RWPE2 (cell line): Measurements from ENCODE around the gene JTB.

Experiments
- ATAC-seq: fragments of 200-7000 bp; cut with Tn5 transposase; 3 replicates; pipeline ENCODE4 v1.9.1; 2021; ENCODE audit warnings: low read depth
- DNase-seq: peaks from one replicate; pipeline ENCODE4 v3.0.0-alpha.2; 2020; ENCODE audit warnings: low spot score
- H3K27ac ChIP-seq: fragments of 450-650 bp; 2 replicates; pipeline ENCODE4 v1.5.1; 2017; ENCODE audit warnings: mild to moderate bottlenecking; ENCODE audit not compliant: poor library complexity, severe bottlenecking
- H3K27me3 ChIP-seq: fragments of 250-450 bp; sonication (Bioruptor Pico); 2 replicates; pipeline ENCODE4 v1.5.1; 2021; ENCODE audit warnings: mild to moderate bottlenecking, moderate library complexity; ENCODE audit not compliant: insufficient read depth, poor library complexity, severe bottlenecking
- H3K36me3 ChIP-seq: fragments of 250-450 bp; sonication (Bioruptor Pico); 2 replicates; pipeline ENCODE4 v1.5.1; 2020; ENCODE audit warnings: low read depth, mild to moderate bottlenecking, moderate library complexity
- H3K4me1 ChIP-seq: fragments of 250-450 bp; sonication (Bioruptor Pico); 2 replicates; pipeline ENCODE4 v1.5.1; 2021; ENCODE audit warnings: mild to moderate bottlenecking, moderate library complexity; ENCODE audit not compliant: insufficient read depth, poor library complexity, severe bottlenecking
- H3K4me3 ChIP-seq: fragments of 250-450 bp; sonication (Bioruptor Pico); 2 replicates; pipeline ENCODE4 v1.5.1; 2021; ENCODE audit warnings: mild to moderate bottlenecking, moderate library complexity; ENCODE audit not compliant: severe bottlenecking
- H3K9me3 ChIP-seq: fragments of 250-450 bp; sonication (Bioruptor Pico); 2 replicates; pipeline ENCODE4 v1.5.1; 2021; ENCODE audit warnings: mild to moderate bottlenecking, moderate library complexity; ENCODE audit not compliant: severe bottlenecking
- TF ChIP-seq, protein P1 (sequence below): fragments of 450-650 bp; IDR thresholded peaks from one replicate; pipeline ENCODE4 v1.5.1; 2017; ENCODE audit warnings: mild to moderate bottlenecking, moderate library complexity; ENCODE audit not compliant: poor library complexity, severe bottlenecking

Gene JTB

DNA sequence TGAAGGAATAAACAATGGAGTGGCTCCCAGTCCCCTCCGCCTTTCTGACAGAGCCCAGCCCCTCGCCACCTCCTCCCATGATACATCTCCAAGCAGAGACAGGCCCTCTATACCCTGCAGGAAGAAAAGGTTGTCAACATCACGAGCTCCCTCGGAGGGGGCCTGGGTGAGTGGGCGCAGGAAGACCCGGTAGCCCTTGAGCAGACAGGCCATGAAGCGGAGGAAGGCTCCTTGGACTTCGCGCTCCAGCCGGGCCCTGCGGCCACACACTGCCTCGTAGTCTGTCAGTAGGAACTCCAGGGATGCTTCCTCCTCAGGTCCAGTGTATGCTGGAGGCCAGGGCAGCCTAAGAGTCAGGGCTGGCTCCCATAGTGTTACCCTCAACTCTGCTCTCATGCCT, 38.0 kb downstream of the JTB start:
- Histone ChIP-seq H3K36me3 (peaks cover 83% of the 10 kb centered on the region), H3K4me3 (no peak overlapping the region), H3K4me1 (no peaks in the 10 kb centered on the region), H3K27ac (no peak overlapping the region), H3K27me3 (no peaks in the 10 kb centered on the region), H3K9me3 (no peaks in the 10 kb centered on the region)
- DNase-seq (no peak), ATAC-seq (no peak)
- TF ChIP-seq, protein P1, sequence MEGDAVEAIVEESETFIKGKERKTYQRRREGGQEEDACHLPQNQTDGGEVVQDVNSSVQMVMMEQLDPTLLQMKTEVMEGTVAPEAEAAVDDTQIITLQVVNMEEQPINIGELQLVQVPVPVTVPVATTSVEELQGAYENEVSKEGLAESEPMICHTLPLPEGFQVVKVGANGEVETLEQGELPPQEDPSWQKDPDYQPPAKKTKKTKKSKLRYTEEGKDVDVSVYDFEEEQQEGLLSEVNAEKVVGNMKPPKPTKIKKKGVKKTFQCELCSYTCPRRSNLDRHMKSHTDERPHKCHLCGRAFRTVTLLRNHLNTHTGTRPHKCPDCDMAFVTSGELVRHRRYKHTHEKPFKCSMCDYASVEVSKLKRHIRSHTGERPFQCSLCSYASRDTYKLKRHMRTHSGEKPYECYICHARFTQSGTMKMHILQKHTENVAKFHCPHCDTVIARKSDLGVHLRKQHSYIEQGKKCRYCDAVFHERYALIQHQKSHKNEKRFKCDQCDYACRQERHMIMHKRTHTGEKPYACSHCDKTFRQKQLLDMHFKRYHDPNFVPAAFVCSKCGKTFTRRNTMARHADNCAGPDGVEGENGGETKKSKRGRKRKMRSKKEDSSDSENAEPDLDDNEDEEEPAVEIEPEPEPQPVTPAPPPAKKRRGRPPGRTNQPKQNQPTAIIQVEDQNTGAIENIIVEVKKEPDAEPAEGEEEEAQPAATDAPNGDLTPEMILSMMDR = no peak

DNA sequence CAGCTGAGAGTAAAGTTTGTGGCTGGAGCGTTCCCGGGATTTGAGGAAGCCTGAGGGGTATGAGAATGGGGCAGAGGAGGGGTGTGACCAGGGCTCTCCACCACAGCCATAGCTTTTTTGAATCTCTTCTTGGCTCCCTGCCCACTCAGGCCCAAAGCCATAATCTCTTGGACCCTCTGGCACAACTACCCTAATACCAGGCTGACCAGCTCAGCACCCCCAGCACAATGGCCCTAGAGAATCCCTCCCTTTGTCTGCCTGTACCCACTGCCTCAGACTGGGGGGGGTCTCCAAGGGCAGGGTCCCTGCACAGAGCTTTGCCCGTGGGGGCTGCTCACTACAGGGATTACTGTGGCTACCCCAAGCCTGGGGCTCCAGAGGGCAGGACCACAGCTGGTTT, 38.5 kb downstream of the JTB start:
- Histone ChIP-seq H3K4me1 (no peaks in the 10 kb centered on the region), H3K27ac (no peak overlapping the region), H3K4me3 (no peak overlapping the region), H3K27me3 (no peaks in the 10 kb centered on the region), H3K9me3 (no peaks in the 10 kb centered on the region), H3K36me3 (peaks cover 86% of the 10 kb centered on the region)
- no peak for DNase-seq
- TF ChIP-seq, protein P1 = no peak
- no peak for ATAC-seq

- no peak for DNase-seq
- TF ChIP-seq, protein P1 = no peak
- H3K27me3 ChIP-seq = no peaks in the 10 kb centered on the region
- no peak overlapping the region for H3K4me3 ChIP-seq
- no peak for ATAC-seq
- no peak overlapping the region for H3K27ac ChIP-seq
- no peaks in the 10 kb centered on the region for H3K9me3 ChIP-seq
- no peaks in the 10 kb centered on the region for H3K4me1 ChIP-seq
- H3K36me3 ChIP-seq = peaks cover 83% of the 10 kb centered on the region
These were observed 40.1 kb downstream of the JTB start for GRCh38 chr1:153937331-153937730.

DNA sequence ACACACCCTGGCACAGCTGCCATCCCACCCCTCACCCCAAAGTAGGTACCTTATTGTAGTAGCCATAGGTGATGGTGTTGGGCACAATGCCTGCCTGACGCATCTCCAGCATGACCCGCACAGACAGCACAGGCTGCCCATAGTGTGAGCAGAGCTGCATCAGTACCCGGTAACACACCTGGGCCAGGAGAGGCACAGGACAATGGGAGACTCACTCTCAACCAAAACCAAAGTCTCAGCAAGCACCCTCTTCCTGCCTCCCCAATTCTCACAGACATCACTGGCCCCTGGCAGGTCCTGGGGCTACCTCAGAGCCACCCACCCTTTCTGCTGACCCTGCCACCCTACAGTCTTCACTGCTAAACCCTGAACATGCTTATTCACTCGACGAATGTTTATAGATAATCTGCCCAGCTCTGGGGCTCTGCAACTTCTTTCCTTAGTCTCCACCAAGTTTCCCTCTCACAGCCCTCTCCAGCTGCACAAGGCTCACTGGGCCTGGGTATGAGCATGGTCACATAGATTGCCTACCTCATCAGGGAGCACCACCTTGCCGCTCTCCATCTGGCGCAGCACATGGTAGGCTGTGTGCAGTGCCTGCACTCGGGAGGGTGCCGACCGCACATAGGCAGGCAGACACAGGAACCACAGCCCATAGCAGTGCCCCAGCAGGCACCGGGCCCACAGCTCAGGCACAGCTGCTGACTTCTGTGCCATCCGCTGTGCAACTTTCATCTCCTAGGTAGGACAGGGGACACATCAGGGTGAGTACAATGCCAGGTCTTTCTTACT, 41.3 kb downstream of the JTB start:
- Histone ChIP-seq H3K4me1 (no peaks in the 10 kb centered on the region), H3K27ac (no peak overlapping the region), H3K36me3 (peaks cover 72% of the 10 kb centered on the region), H3K9me3 (no peaks in the 10 kb centered on the region), H3K27me3 (no peaks in the 10 kb centered on the region), H3K4me3 (no peak overlapping the region)
- TF ChIP-seq, protein P1 = no peak
- DNase-seq = no peak
- no peak for ATAC-seq

- Histone ChIP-seq H3K4me3 (no peak overlapping the region), H3K27me3 (no peaks in the 10 kb centered on the region), H3K9me3 (no peaks in the 10 kb centered on the region), H3K36me3 (peaks cover 69% of the 10 kb centered on the region), H3K27ac (no peak overlapping the region), H3K4me1 (no peaks in the 10 kb centered on the region)
- TF ChIP-seq, protein P1 = no peak
- no peak for DNase-seq
- ATAC-seq = no peak
These were observed 42.7 kb downstream of the JTB start for GRCh38 chr1:153934746-153935145.
